ENCODE results near the gene LSS.

Gene LSS

GRCh38 chr21:46223217-46223616 lies 5.4 kb downstream of the LSS start:
- TF ChIP-seq POLR2AphosphoS5 (IDR thresholded peaks at IDR 0.05; ENCODE audit: borderline replicate concordance, low read depth, low read length) (no peak), EZH2 (IDR thresholded peaks at IDR 0.05) (no peak), FOXP2 (optimal IDR thresholded peaks at IDR 0.05; ENCODE audit: control extremely low read depth, extremely low read length, insufficient read depth) (no peak)
- peaks cover 43% of the 10 kb centered on the region for H3K36me3 ChIP-seq (ENCODE audit: insufficient read depth, low read length)
- no peak for DNase-seq (ENCODE audit: low read depth, low spot score)

GRCh38 chr21:46222436-46223116 lies 6.0 kb downstream of the LSS start:
- Histone ChIP-seq H3K4me3 (no peak overlapping the region), H3K36me3 (ENCODE audit: insufficient read depth, low read length) (peaks cover 43% of the 10 kb centered on the region), H3K9ac (ENCODE audit: insufficient read length) (no peak overlapping the region), H3K27ac (no peak overlapping the region), H3K9me3 (ENCODE audit: low read depth, low read length) (no peaks in the 10 kb centered on the region)
- no peak for DNase-seq (ENCODE audit: low read depth, low spot score)
- no peak for TF ChIP-seq FOXP2 (optimal IDR thresholded peaks at IDR 0.05; ENCODE audit: control extremely low read depth, extremely low read length, insufficient read depth)
- no peak for TF ChIP-seq EZH2 (IDR thresholded peaks at IDR 0.05)
- no peak for TF ChIP-seq POLR2AphosphoS5 (IDR thresholded peaks at IDR 0.05; ENCODE audit: borderline replicate concordance, low read depth, low read length)

More at GRCh38 chr21:46223217-46223616, 5.4 kb downstream of the LSS start:
- Histone ChIP-seq H3K9me3 (ENCODE audit: low read depth, low read length) (no peaks in the 10 kb centered on the region), H3K9ac (ENCODE audit: insufficient read length) (no peak overlapping the region), H3K27ac (no peak overlapping the region), H3K4me3 (no peak overlapping the region)

GRCh38 chr21:46221664-46222435 lies 6.7 kb downstream of the LSS start:
- no peaks in the 10 kb centered on the region for H3K9me3 ChIP-seq (ENCODE audit: low read depth, low read length)
- H3K27ac ChIP-seq, result no peak overlapping the region
- no peak overlapping the region for H3K4me3 ChIP-seq
- TF ChIP-seq FOXP2 (optimal IDR thresholded peaks at IDR 0.05; ENCODE audit: control extremely low read depth, extremely low read length, insufficient read depth), result no peak
- no peak for TF ChIP-seq EZH2 (IDR thresholded peaks at IDR 0.05)
- no peak for TF ChIP-seq POLR2AphosphoS5 (IDR thresholded peaks at IDR 0.05; ENCODE audit: borderline replicate concordance, low read depth, low read length)
- no peak for DNase-seq (ENCODE audit: low read depth, low spot score)
- H3K36me3 ChIP-seq (ENCODE audit: insufficient read depth, low read length), result peaks cover 43% of the 10 kb centered on the region
- H3K9ac ChIP-seq (ENCODE audit: insufficient read length), result no peak overlapping the region

GRCh38 chr21:46220847-46221246 lies 7.7 kb downstream of the LSS start:
- no peak for DNase-seq (ENCODE audit: low read depth, low spot score)
- no peak overlapping the region for H3K9ac ChIP-seq (ENCODE audit: insufficient read length)
- H3K9me3 ChIP-seq (ENCODE audit: low read depth, low read length), result no peaks in the 10 kb centered on the region
- peaks cover 42% of the 10 kb centered on the region for H3K36me3 ChIP-seq (ENCODE audit: insufficient read depth, low read length)
- H3K27ac ChIP-seq, result no peak overlapping the region
- TF ChIP-seq POLR2AphosphoS5 (IDR thresholded peaks at IDR 0.05; ENCODE audit: borderline replicate concordance, low read depth, low read length), result no peak
- TF ChIP-seq FOXP2 (optimal IDR thresholded peaks at IDR 0.05; ENCODE audit: control extremely low read depth, extremely low read length, insufficient read depth), result no peak
- TF ChIP-seq EZH2 (IDR thresholded peaks at IDR 0.05), result no peak
- H3K4me3 ChIP-seq, result no peak overlapping the region

GRCh38 chr21:46220275-46220810 lies 8.2 kb downstream of the LSS start:
- no peak for DNase-seq (ENCODE audit: low read depth, low spot score)
- Histone ChIP-seq H3K4me3 (no peak overlapping the region), H3K9ac (ENCODE audit: insufficient read length) (no peak overlapping the region), H3K36me3 (ENCODE audit: insufficient read depth, low read length) (peaks cover 39% of the 10 kb centered on the region), H3K9me3 (ENCODE audit: low read depth, low read length) (no peaks in the 10 kb centered on the region), H3K27ac (no peak overlapping the region)
- TF ChIP-seq POLR2AphosphoS5 (IDR thresholded peaks at IDR 0.05; ENCODE audit: borderline replicate concordance, low read depth, low read length) (no peak), FOXP2 (optimal IDR thresholded peaks at IDR 0.05; ENCODE audit: control extremely low read depth, extremely low read length, insufficient read depth) (no peak), EZH2 (IDR thresholded peaks at IDR 0.05) (no peak)

GRCh38 chr21:46219591-46220239 lies 8.9 kb downstream of the LSS start:
- no peak for DNase-seq (ENCODE audit: low read depth, low spot score)
- TF ChIP-seq POLR2AphosphoS5 (IDR thresholded peaks at IDR 0.05; ENCODE audit: borderline replicate concordance, low read depth, low read length) (no peak), FOXP2 (optimal IDR thresholded peaks at IDR 0.05; ENCODE audit: control extremely low read depth, extremely low read length, insufficient read depth) (no peak), EZH2 (IDR thresholded peaks at IDR 0.05) (no peak)
- H3K36me3 ChIP-seq (ENCODE audit: insufficient read depth, low read length), result peaks cover 39% of the 10 kb centered on the region

GRCh38 chr21:46218906-46219590 lies 9.5 kb downstream of the LSS start:
- H3K36me3 ChIP-seq (ENCODE audit: insufficient read depth, low read length), result peaks cover 39% of the 10 kb centered on the region
- no peak overlapping the region for H3K9ac ChIP-seq (ENCODE audit: insufficient read length)
- DNase-seq (ENCODE audit: low read depth, low spot score), result no peak
- H3K27ac ChIP-seq, result no peak overlapping the region
- H3K4me3 ChIP-seq, result no peak overlapping the region
- no peaks in the 10 kb centered on the region for H3K9me3 ChIP-seq (ENCODE audit: low read depth, low read length)
- no peak for TF ChIP-seq FOXP2 (optimal IDR thresholded peaks at IDR 0.05; ENCODE audit: control extremely low read depth, extremely low read length, insufficient read depth)
- no peak for TF ChIP-seq POLR2AphosphoS5 (IDR thresholded peaks at IDR 0.05; ENCODE audit: borderline replicate concordance, low read depth, low read length)
- TF ChIP-seq EZH2 (IDR thresholded peaks at IDR 0.05), result no peak

More at GRCh38 chr21:46219591-46220239, 8.9 kb downstream of the LSS start:
- Histone ChIP-seq H3K9me3 (ENCODE audit: low read depth, low read length) (no peaks in the 10 kb centered on the region), H3K4me3 (no peak overlapping the region), H3K27ac (no peak overlapping the region), H3K9ac (ENCODE audit: insufficient read length) (no peak overlapping the region)
